K562 (cell line): Measurements from ENCODE around the gene SCAMP3. TPM values are rescaled to one million over a fixed set of nuclear protein-coding genes. Genes with fewer than 3 reads are reported as not detected.
A peak's percentile ranks its signal among the peaks of the same experiment; 100 is the strongest.

Source experiments
- CBFA2T2 ChIP-seq: fragments of 450-650 bp; conservative IDR thresholded peaks from 2 replicates; pipeline ENCODE4 v1.6.1; 2017; ENCODE audit warnings: mild to moderate bottlenecking
- DDX20 ChIP-seq: fragments of 450-650 bp; IDR thresholded peaks from 2 replicates; pipeline ENCODE4 v1.6.1; 2016; ENCODE audit warnings: missing genetic modification characterization, low read depth, mild to moderate bottlenecking, missing compliant biosample characterization, moderate library complexity
- GABPB1 ChIP-seq: sonication (generic); formaldehyde crosslinking; IDR thresholded peaks from 2 replicates; pipeline ENCODE4 v1.8.0; 2022; ENCODE audit warnings: mild to moderate bottlenecking, missing genetic modification reagents
- JUNB ChIP-seq: fragments of 450-650 bp; formaldehyde crosslinking; conservative IDR thresholded peaks from 2 replicates; pipeline ENCODE4 v1.4.0; 2020; ENCODE audit warnings: mild to moderate bottlenecking
- JUND ChIP-seq, 2 experiments: IDR thresholded peaks; 2 replicates in 1 of 2; 3 replicates in 1 of 2; pipeline ENCODE4 v1.6.1; 2011; ENCODE audit warnings: borderline replicate concordance in 2 of 2, low read depth in 2 of 2, low read length in 2 of 2, improper control_type of control experiment in 1 of 2, missing biosample characterization in 1 of 2, missing genetic modification characterization in 1 of 2, missing genetic modification reagents in 1 of 2
- MEF2A ChIP-seq: IDR thresholded peaks from 2 replicates; pipeline ENCODE4 v1.6.1; 2011; ENCODE audit warnings: low read depth, mild to moderate bottlenecking, low read length, moderate library complexity; ENCODE audit not compliant: control insufficient read depth
- NCOR1 ChIP-seq: fragments of 450-650 bp; IDR thresholded peaks from 2 replicates; pipeline ENCODE4 v1.6.1; 2016; ENCODE audit warnings: mild to moderate bottlenecking, moderate library complexity
- OTX1 ChIP-seq: fragments of 450-650 bp; formaldehyde crosslinking; IDR thresholded peaks from 2 replicates; pipeline ENCODE4 v1.4.0; 2022; ENCODE audit warnings: mild to moderate bottlenecking
- PCBP2 ChIP-seq: fragments of 200-400 bp; formaldehyde crosslinking; IDR thresholded peaks from 2 replicates; pipeline ENCODE4 v1.6.1; 2018; ENCODE audit warnings: low read length, low read depth, mild to moderate bottlenecking, moderate library complexity; ENCODE audit not compliant: poor library complexity, severe bottlenecking
- RBFOX2 ChIP-seq: fragments of 200-400 bp; formaldehyde crosslinking; IDR thresholded peaks from 2 replicates; pipeline ENCODE4 v1.6.1; 2017; ENCODE audit warnings: low read depth, mild to moderate bottlenecking, low read length, moderate library complexity
- SRF ChIP-seq, 2 experiments: fragments of 250-450, 450-650 bp in 1 of 2; sonication (Bioruptor Pico) in 1 of 2; sonication (generic) in 1 of 2; formaldehyde crosslinking; IDR thresholded peaks; 2 replicates each; pipeline versions ENCODE4 v1.5.0 to v1.5.1; 2020 to 2022; ENCODE audit warnings: mild to moderate bottlenecking in 1 of 2, missing genetic modification reagents in 1 of 2
- TAF9B ChIP-seq: fragments of 450-650 bp; IDR thresholded peaks from 2 replicates; pipeline ENCODE4 v1.6.1; 2018; ENCODE audit warnings: mild to moderate bottlenecking; ENCODE audit not compliant: partially characterized antibody
- TGIF2 ChIP-seq: sonication (generic); formaldehyde crosslinking; IDR thresholded peaks from 2 replicates; pipeline ENCODE4 v1.8.1; 2022; ENCODE audit warnings: mild to moderate bottlenecking, missing genetic modification reagents, moderate library complexity
- ZBTB8A ChIP-seq: fragments of 450-650 bp; IDR thresholded peaks from 2 replicates; pipeline ENCODE4 v1.6.1; 2018; ENCODE audit warnings: mild to moderate bottlenecking, moderate library complexity; ENCODE audit not compliant: partially characterized antibody
- ZNF12 ChIP-seq: sonication (generic); formaldehyde crosslinking; IDR thresholded peaks from 2 replicates; pipeline ENCODE4 v1.4.0; 2020; ENCODE audit warnings: mild to moderate bottlenecking, missing genetic modification reagents
- ZNF561 ChIP-seq: fragments of 450-650 bp; formaldehyde crosslinking; conservative IDR thresholded peaks from 2 replicates; pipeline ENCODE4 v1.4.0; 2020; ENCODE audit warnings: mild to moderate bottlenecking, moderate library complexity
- ZNF586 ChIP-seq: fragments of 450-650 bp; formaldehyde crosslinking; conservative IDR thresholded peaks from 2 replicates; pipeline ENCODE4 v1.4.0; 2020; ENCODE audit warnings: mild to moderate bottlenecking, moderate library complexity
- polyA plus RNA-seq, 8 experiments: library from polyadenylated mRNA; depleted of rRNA in 4 of 8; stranded (reverse) in 5 of 8; unstranded in 3 of 8; fragments of >200 nt; fragmentation: Nextera tagmentation in 2 of 8; fragmentation: Illumina TruSeq in 1 of 8; extraction: Ambion mirVana in 2 of 8; extraction: Trizol in 1 of 8; gene quantifications; 2 replicates each; pipeline versions ENCODE4 v1.2.1 to v1.2.3, GENCODE V29; 2011 to 2014; ENCODE audit warnings: inconsistent platforms in 1 of 8, missing spikeins in 1 of 8
- total RNA-seq, 7 experiments: library from RNA; depleted of rRNA in 6 of 7; stranded (reverse); fragments of >200 nt in 6 of 7; fragmentation: Illumina TruSeq in 2 of 7; extraction: Trizol in 2 of 7; gene quantifications; 2 replicates each; pipeline versions ENCODE4 v1.2.1 to v1.2.3, GENCODE V29; 2011 to 2021; ENCODE audit warnings: low replicate concordance in 1 of 7
- TF ChIP-seq, protein P1 (sequence below): fragments of 450-650 bp; conservative IDR thresholded peaks from 2 replicates; pipeline ENCODE4 v1.6.1; 2016; ENCODE audit warnings: missing genetic modification characterization, low read depth, mild to moderate bottlenecking, missing compliant biosample characterization, moderate library complexity
- TF ChIP-seq, protein P2 (sequence below), 2 experiments: IDR thresholded peaks in 1 of 2; conservative IDR thresholded peaks in 1 of 2; 2 replicates each; pipeline ENCODE4 v1.6.1; 2016; ENCODE audit warnings: low read depth in 2 of 2, mild to moderate bottlenecking in 1 of 2, missing compliant biosample characterization in 1 of 2, missing genetic modification characterization in 1 of 2, moderate library complexity in 1 of 2
- TF ChIP-seq, protein P3 (sequence below): fragments of 250-450 bp; sonication (Bioruptor Pico); IDR thresholded peaks from 2 replicates; pipeline ENCODE4 v1.9.0; 2021; ENCODE audit warnings: mild to moderate bottlenecking, inconsistent platforms

SCAMP3 gene
- total and polyA plus RNA-seq, 9 of the 15 experiments (the other 6 are each of a cell fraction or from before 2014, with no cell fraction given), result 14.2 to 131 (median 86.1) TPM

DNA sequence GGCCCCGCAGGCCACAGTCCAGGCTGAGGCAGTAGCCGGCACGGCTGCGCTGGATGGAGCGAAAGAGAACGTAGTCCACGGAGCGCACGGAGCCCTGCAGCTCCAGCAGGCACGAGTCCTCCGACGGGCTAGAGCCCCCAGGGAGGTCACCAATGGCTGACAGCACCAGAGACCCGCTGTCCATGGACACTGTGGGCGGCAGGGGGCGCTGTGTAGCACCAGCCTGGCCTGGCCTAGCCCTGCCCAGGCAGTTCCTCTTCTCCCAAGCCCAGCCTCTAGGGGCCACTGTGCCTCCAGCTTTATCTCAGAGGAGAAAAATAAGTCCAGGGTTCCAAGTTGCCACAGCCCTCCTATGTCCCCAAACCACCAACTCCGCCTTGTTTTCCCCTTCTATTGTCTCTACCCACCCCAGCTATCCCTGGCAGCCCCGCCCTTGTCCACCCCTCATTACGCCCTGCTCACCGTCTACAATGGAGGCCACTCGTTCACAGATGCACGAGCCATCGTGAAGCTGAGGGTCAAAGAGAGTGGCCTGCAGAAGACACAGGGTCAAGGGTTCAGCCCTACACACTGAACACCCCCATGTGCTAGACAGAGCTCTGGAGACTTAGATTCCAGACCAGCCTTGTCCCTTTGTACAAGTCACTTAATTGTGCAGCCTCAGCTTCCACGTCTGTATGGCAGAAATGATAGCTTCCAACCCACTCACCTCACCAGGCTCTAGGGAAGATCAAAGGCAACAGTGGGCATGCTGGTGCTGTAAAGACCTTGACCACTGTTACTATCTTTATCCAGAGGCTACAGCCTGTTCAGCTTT, 11.3 kb downstream of the SCAMP3 start (continued):
- TF ChIP-seq ZNF586 (CRISPR knock-in tag) (no peak), PCBP2 (no peak), ZNF561 (CRISPR knock-in tag) (no peak), RBFOX2 (peak; percentile 54), JUNB (CRISPR knock-in tag) (no peak), OTX1 (CRISPR knock-in tag) (no peak), CBFA2T2 (no peak), SRF (CRISPR knock-in tag; IDR thresholded peaks at IDR 0.05) (peak in 1 of 2 experiments; percentile 84; a peak in 2 of 4 replicates), TAF9B (no peak), MEF2A (no peak), TGIF2 (no peak), ZBTB8A (no peak), GABPB1 (CRISPR knock-in tag) (peak; percentile 64; the same call in 1 of the 2 replicates), NCOR1 (no peak), ZNF12 (no peak), JUND (IDR thresholded peaks at IDR 0.05; ENCODE audit: borderline replicate concordance, low read depth, low read length) (peak; percentile 68; the same call in 1 of the 2 replicates), JUND (tag; IDR thresholded peaks at IDR 0.05; ENCODE audit: borderline replicate concordance, low read depth, low read length) (peak; percentile 46; the same call in 1 of the 3 replicates), DDX20 (tag) (no peak)
- TF ChIP-seq, protein P1, sequence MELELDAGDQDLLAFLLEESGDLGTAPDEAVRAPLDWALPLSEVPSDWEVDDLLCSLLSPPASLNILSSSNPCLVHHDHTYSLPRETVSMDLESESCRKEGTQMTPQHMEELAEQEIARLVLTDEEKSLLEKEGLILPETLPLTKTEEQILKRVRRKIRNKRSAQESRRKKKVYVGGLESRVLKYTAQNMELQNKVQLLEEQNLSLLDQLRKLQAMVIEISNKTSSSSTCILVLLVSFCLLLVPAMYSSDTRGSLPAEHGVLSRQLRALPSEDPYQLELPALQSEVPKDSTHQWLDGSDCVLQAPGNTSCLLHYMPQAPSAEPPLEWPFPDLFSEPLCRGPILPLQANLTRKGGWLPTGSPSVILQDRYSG (tag), result no peak
- TF ChIP-seq, protein P2, sequence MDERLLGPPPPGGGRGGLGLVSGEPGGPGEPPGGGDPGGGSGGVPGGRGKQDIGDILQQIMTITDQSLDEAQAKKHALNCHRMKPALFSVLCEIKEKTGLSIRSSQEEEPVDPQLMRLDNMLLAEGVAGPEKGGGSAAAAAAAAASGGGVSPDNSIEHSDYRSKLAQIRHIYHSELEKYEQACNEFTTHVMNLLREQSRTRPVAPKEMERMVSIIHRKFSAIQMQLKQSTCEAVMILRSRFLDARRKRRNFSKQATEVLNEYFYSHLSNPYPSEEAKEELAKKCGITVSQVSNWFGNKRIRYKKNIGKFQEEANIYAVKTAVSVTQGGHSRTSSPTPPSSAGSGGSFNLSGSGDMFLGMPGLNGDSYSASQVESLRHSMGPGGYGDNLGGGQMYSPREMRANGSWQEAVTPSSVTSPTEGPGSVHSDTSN (CRISPR knock-in tag; IDR thresholded peaks at IDR 0.05; ENCODE audit: low read depth), result no peak
- TF ChIP-seq, protein P2 (tag; conservative IDR thresholded peaks at IDR 0.05; ENCODE audit: low read depth), result no peak
- TF ChIP-seq, protein P3, sequence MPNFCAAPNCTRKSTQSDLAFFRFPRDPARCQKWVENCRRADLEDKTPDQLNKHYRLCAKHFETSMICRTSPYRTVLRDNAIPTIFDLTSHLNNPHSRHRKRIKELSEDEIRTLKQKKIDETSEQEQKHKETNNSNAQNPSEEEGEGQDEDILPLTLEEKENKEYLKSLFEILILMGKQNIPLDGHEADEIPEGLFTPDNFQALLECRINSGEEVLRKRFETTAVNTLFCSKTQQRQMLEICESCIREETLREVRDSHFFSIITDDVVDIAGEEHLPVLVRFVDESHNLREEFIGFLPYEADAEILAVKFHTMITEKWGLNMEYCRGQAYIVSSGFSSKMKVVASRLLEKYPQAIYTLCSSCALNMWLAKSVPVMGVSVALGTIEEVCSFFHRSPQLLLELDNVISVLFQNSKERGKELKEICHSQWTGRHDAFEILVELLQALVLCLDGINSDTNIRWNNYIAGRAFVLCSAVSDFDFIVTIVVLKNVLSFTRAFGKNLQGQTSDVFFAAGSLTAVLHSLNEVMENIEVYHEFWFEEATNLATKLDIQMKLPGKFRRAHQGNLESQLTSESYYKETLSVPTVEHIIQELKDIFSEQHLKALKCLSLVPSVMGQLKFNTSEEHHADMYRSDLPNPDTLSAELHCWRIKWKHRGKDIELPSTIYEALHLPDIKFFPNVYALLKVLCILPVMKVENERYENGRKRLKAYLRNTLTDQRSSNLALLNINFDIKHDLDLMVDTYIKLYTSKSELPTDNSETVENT (CRISPR knock-in tag), result peak; percentile 47; the same call in 1 of the 2 replicates
